ENCODE results near the gene TESPA1.
A peak's percentile ranks its signal among the peaks of the same experiment; 100 is the strongest.
"Not testable (repeated sequence)": the region's sequence is repeated elsewhere in the genome, so short reads cannot be mapped to it uniquely, and the experiment has no call there.

The TESPA1 gene

GRCh38 chr12:54984658-54985376 is at the start of gene TESPA1:
TSS of gene TESPA1 (minus strand) at chr12:54984762. CDS start at chr12:54974562, 10,200 bp downstream.
- no peak for DNase-seq

GRCh38 chr12:55034218-55034617 is 49.7 kb upstream of the TESPA1 start:
- DNase-seq: no peak

GRCh38 chr12:55025508-55025907 is 40.9 kb upstream of the TESPA1 start:
- no peak for DNase-seq

- no peak for DNase-seq
Observed at GRCh38 chr12:55024575-55024974, 40.0 kb upstream of the TESPA1 start.

GRCh38 chr12:55019784-55020183 is 35.2 kb upstream of the TESPA1 start, which contains the start of gene NEUROD4:
TSS of gene NEUROD4 (plus strand) at chr12:55019974. CDS start at chr12:55026440, 6,466 bp downstream.
- DNase-seq: peak; percentile 72

GRCh38 chr12:55017416-55017925 is 32.9 kb upstream of the TESPA1 start:
- no peak for DNase-seq

- peak; percentile 55 for DNase-seq
Observed at GRCh38 chr12:55008944-55009585, 24.5 kb upstream of the TESPA1 start.

- DNase-seq: no peak
Observed at GRCh38 chr12:55002355-55002754, 17.8 kb upstream of the TESPA1 start.

- no peak for DNase-seq
Observed at GRCh38 chr12:55001198-55001868, 16.8 kb upstream of the TESPA1 start.

- no peak for DNase-seq
Observed at GRCh38 chr12:54998958-54999510, 14.5 kb upstream of the TESPA1 start.

GRCh38 chr12:54997929-54998522 is 13.5 kb upstream of the TESPA1 start:
- no peak for DNase-seq

- DNase-seq: no peak
Observed at GRCh38 chr12:54996205-54996604, 11.6 kb upstream of the TESPA1 start.

GRCh38 chr12:54993181-54993835 is 8.7 kb upstream of the TESPA1 start:
- peak; percentile 93 for DNase-seq

- DNase-seq: no peak
Observed at GRCh38 chr12:54991991-54992375, 7.4 kb upstream of the TESPA1 start.

- DNase-seq: no peak
Observed at GRCh38 chr12:54991161-54991990, 6.8 kb upstream of the TESPA1 start.

- no peak for DNase-seq
Observed at GRCh38 chr12:54989829-54990228, 5.3 kb upstream of the TESPA1 start.

- DNase-seq: peak; percentile 56
Observed at GRCh38 chr12:54988402-54989054, 4.0 kb upstream of the TESPA1 start.

- no peak for DNase-seq
Observed at GRCh38 chr12:54987611-54988231, 3.2 kb upstream of the TESPA1 start.

- not testable (repeated sequence) for DNase-seq
Observed at GRCh38 chr12:54986773-54987172, 2.2 kb upstream of the TESPA1 start.

- no peak for DNase-seq
Observed at GRCh38 chr12:54983536-54984101, 943 bp downstream of the TESPA1 start.

Measured in NCI-H510A treated with DMSO at 0.1 percent for 48 hours (cell line).